ENCODE data around the gene CXCR2. TPM values are rescaled to one million over a fixed set of nuclear protein-coding genes. Genes with fewer than 3 reads are reported as not detected.

CXCR2 gene
- total and polyA plus RNA-seq, 4 donors, result 0.47 to 1.8 (median 0.97) TPM

- 69% methylated on average over 8 of the region's 8 CpGs for WGBS
- TF ChIP-seq FOXA1 (IDR thresholded peaks at IDR 0.05) (no peak), HNF4A (conservative IDR thresholded peaks at IDR 0.05) (no peak), ATF3 (IDR thresholded peaks at IDR 0.05) (no peak), ZBTB33 (IDR thresholded peaks at IDR 0.05) (no peak), JUND (IDR thresholded peaks at IDR 0.05) (no peak), GABPA (IDR thresholded peaks at IDR 0.05 in 1 of 2, conservative IDR thresholded peaks at IDR 0.05 in 1 of 2) (no peak), TAF1 (conservative IDR thresholded peaks at IDR 0.05) (no peak), FOXA2 (IDR thresholded peaks at IDR 0.05) (no peak), HNF4G (IDR thresholded peaks at IDR 0.05) (no peak), YY1 (IDR thresholded peaks at IDR 0.05) (no peak), RXRA (IDR thresholded peaks at IDR 0.05) (no peak), CTCF (IDR thresholded peaks at IDR 0.05; ENCODE audit: low read depth, low read length, missing input control) (no peak), NR2F2 (IDR thresholded peaks at IDR 0.05) (no peak), SP1 (IDR thresholded peaks at IDR 0.05) (no peak), RAD21 (IDR thresholded peaks at IDR 0.05) (no peak), EGR1 (IDR thresholded peaks at IDR 0.05; ENCODE audit: low read depth in 2 of 2) (no peak)
- TF ChIP-seq, protein P1, sequence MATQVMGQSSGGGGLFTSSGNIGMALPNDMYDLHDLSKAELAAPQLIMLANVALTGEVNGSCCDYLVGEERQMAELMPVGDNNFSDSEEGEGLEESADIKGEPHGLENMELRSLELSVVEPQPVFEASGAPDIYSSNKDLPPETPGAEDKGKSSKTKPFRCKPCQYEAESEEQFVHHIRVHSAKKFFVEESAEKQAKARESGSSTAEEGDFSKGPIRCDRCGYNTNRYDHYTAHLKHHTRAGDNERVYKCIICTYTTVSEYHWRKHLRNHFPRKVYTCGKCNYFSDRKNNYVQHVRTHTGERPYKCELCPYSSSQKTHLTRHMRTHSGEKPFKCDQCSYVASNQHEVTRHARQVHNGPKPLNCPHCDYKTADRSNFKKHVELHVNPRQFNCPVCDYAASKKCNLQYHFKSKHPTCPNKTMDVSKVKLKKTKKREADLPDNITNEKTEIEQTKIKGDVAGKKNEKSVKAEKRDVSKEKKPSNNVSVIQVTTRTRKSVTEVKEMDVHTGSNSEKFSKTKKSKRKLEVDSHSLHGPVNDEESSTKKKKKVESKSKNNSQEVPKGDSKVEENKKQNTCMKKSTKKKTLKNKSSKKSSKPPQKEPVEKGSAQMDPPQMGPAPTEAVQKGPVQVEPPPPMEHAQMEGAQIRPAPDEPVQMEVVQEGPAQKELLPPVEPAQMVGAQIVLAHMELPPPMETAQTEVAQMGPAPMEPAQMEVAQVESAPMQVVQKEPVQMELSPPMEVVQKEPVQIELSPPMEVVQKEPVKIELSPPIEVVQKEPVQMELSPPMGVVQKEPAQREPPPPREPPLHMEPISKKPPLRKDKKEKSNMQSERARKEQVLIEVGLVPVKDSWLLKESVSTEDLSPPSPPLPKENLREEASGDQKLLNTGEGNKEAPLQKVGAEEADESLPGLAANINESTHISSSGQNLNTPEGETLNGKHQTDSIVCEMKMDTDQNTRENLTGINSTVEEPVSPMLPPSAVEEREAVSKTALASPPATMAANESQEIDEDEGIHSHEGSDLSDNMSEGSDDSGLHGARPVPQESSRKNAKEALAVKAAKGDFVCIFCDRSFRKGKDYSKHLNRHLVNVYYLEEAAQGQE (IDR thresholded peaks at IDR 0.05), result no peak
- H3K27ac ChIP-seq (ENCODE audit: low read depth in 1 of 2, low read length in 2 of 2), result no peak overlapping the region
- no peaks in the 10 kb centered on the region for H3K9me3 ChIP-seq (ENCODE audit: control insufficient read depth in 4 of 4, low read length in 3 of 4)
- no peak for DNase-seq (ENCODE audit: low spot score)
- no peaks in the 10 kb centered on the region for H3K27me3 ChIP-seq (ENCODE audit: control insufficient read depth in 4 of 4, insufficient read depth in 4 of 4, low read length in 3 of 4)
- no peaks in the 10 kb centered on the region for H3K36me3 ChIP-seq (ENCODE audit: control insufficient read depth in 4 of 4, insufficient read depth in 3 of 4, low read depth in 1 of 4, low read length in 3 of 4)
- H3K9ac ChIP-seq (ENCODE audit: low read depth in 1 of 2, low read length in 2 of 2), result no peak overlapping the region
- H3K4me3 ChIP-seq (ENCODE audit: low read depth in 1 of 3, low read length in 3 of 3), result no peak overlapping the region
- no peaks in the 10 kb centered on the region for H3K4me1 ChIP-seq (ENCODE audit: control insufficient read depth in 4 of 4, insufficient read depth in 4 of 4, low read length in 3 of 4)
These were observed 30.0 kb upstream of the CXCR2 start for GRCh38 chr2:218095853-218096252.

DNA sequence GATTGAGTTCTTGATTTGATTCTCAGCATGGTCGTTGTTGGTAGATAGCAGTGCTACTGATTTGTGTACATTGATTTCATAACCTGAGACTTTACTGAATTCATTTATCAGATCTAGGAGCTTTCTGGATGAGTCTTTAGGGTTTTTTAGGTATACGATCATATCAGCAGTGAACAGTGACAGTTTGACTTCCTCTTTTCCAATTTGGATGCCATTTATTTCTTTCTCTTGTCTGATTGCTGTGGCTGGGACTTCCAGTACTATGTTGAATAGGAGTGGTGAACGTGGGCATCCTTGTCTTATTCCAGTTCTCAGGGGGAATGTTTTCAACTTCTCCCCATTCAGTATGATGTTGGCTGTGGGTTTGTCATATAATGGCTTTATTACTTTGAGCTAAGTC, 27.9 kb upstream of the CXCR2 start:
- H3K4me1 ChIP-seq (ENCODE audit: control insufficient read depth in 4 of 4, insufficient read depth in 4 of 4, low read length in 3 of 4), result no peaks in the 10 kb centered on the region
- H3K9ac ChIP-seq (ENCODE audit: low read depth in 1 of 2, low read length in 2 of 2), result no peak overlapping the region
- 70% methylated on average over 3 of the region's 3 CpGs for WGBS
- peaks cover 0 to 2% (median 0%) of the 10 kb centered on the region in 4 donors for H3K27me3 ChIP-seq (ENCODE audit: control insufficient read depth in 4 of 4, insufficient read depth in 4 of 4, low read length in 3 of 4)
- TF ChIP-seq HNF4G (IDR thresholded peaks at IDR 0.05), result no peak
- no peak for TF ChIP-seq ZBTB33 (IDR thresholded peaks at IDR 0.05)
- no peak for TF ChIP-seq EGR1 (IDR thresholded peaks at IDR 0.05; ENCODE audit: low read depth in 2 of 2)
- no peak for TF ChIP-seq FOXA2 (IDR thresholded peaks at IDR 0.05)
- TF ChIP-seq JUND (IDR thresholded peaks at IDR 0.05), result no peak
- no peak for TF ChIP-seq SP1 (IDR thresholded peaks at IDR 0.05)
- no peak for TF ChIP-seq RXRA (IDR thresholded peaks at IDR 0.05)
- TF ChIP-seq MAX (IDR thresholded peaks at IDR 0.05), result no peak
- TF ChIP-seq FOXA1 (IDR thresholded peaks at IDR 0.05), result no peak
- TF ChIP-seq GABPA (IDR thresholded peaks at IDR 0.05 in 1 of 2, conservative IDR thresholded peaks at IDR 0.05 in 1 of 2), result no peak
- no peak for TF ChIP-seq NR2F2 (IDR thresholded peaks at IDR 0.05)
- TF ChIP-seq CTCF (IDR thresholded peaks at IDR 0.05; ENCODE audit: low read depth, low read length, missing input control), result no peak
- no peaks in the 10 kb centered on the region for H3K36me3 ChIP-seq (ENCODE audit: control insufficient read depth in 4 of 4, insufficient read depth in 3 of 4, low read depth in 1 of 4, low read length in 3 of 4)
- no peak overlapping the region for H3K4me3 ChIP-seq (ENCODE audit: low read depth in 1 of 3, low read length in 3 of 3)
- no peaks in the 10 kb centered on the region for H3K9me3 ChIP-seq (ENCODE audit: control insufficient read depth in 4 of 4, low read length in 3 of 4)
- DNase-seq (ENCODE audit: low spot score), result no peak
- H3K27ac ChIP-seq (ENCODE audit: low read depth in 1 of 2, low read length in 2 of 2), result no peak overlapping the region
